ENCODE measurements around the gene CREG2.

The CREG2 gene

GRCh38 chr2:101308432-101309210, 78.7 kb downstream of the CREG2 start, which contains the start of gene RNF149:
TSS of gene RNF149 (minus strand) at chr2:101308701. CDS start at chr2:101308588, 113 bp downstream.
- peak within 1 kb of the TSS; percentile 99 for H3K14ac ChIP-seq (ENCODE audit: low read length)
- peak within 1 kb of the TSS; percentile 79 to 98 for H3K4me3 ChIP-seq (ENCODE audit: low read length in 2 of 2)
- peaks cover 3% of the 10 kb centered on the region for H3K79me1 ChIP-seq (ENCODE audit: low read depth, low read length)
- peak within 1 kb of the TSS; percentile 14 for H2BK120ac ChIP-seq (ENCODE audit: low read depth, low read length)
- H3K4ac ChIP-seq (ENCODE audit: low read length): no peak within 1 kb of the TSS
- H3K4me2 ChIP-seq (ENCODE audit: insufficient read depth, low read length, poor library complexity, severe bottlenecking): peak within 1 kb of the TSS; percentile 93
- H3K18ac ChIP-seq (ENCODE audit: low read length): peak within 1 kb of the TSS; percentile 99
- DNase-seq (ENCODE audit: low spot score): peak; percentile 87
- H3K27ac ChIP-seq (replicated peaks; ENCODE audit: low read length): peak within 1 kb of the TSS; percentile 8
- H3K36me3 ChIP-seq (replicated peaks in 1 of 2; ENCODE audit: control insufficient read depth in 2 of 2, insufficient read depth in 2 of 2, low read length in 2 of 2): peaks cover 0 to 14% of the 10 kb centered on the region in 2 donors
- WGBS, 2 donors (ENCODE audit: extremely low coverage in 2 of 2, insufficient read length in 2 of 2, insufficient replicate concordance in 1 of 2): no CpG with 5 or more reads among the region's 76 CpGs
- H2AFZ ChIP-seq (ENCODE audit: low read length): peak within 1 kb of the TSS; percentile 98
- H2BK5ac ChIP-seq (ENCODE audit: low read length): peak within 1 kb of the TSS; percentile 22
- H2BK15ac ChIP-seq (ENCODE audit: low read length): no peak within 1 kb of the TSS
- H3K4me1 ChIP-seq (ENCODE audit: control insufficient read depth in 2 of 2, insufficient read depth in 1 of 2, low read depth in 1 of 2, low read length in 2 of 2): peaks cover 8 to 9% of the 10 kb centered on the region in 2 donors
- H2BK12ac ChIP-seq (ENCODE audit: low read length): no peak within 1 kb of the TSS
- peak within 1 kb of the TSS; percentile 53 for H3K23ac ChIP-seq (ENCODE audit: low read depth, low read length, poor library complexity)
- H4K8ac ChIP-seq (ENCODE audit: low read depth, low read length): no peak within 1 kb of the TSS
- peak within 1 kb of the TSS; percentile 4 for H4K91ac ChIP-seq (ENCODE audit: low read depth, low read length, poor library complexity)
- H3K27me3 ChIP-seq (ENCODE audit: control insufficient read depth in 3 of 3, insufficient read depth in 3 of 3, low read depth in 1 of 3, low read length in 3 of 3): peaks cover 0 to 13% (median 0%) of the 10 kb centered on the region in 3 experiments
- peak within 1 kb of the TSS; percentile 78 for H2AK5ac ChIP-seq (ENCODE audit: low read depth, low read length)
- peak within 1 kb of the TSS; percentile 99 for H3K9ac ChIP-seq (ENCODE audit: low read depth, low read length, poor library complexity)
- no peaks in the 10 kb centered on the region for H3K9me3 ChIP-seq (replicated peaks in 1 of 2; ENCODE audit: control insufficient read depth in 2 of 2, insufficient read depth in 1 of 2, low read depth in 1 of 2, low read length in 2 of 2)

- WGBS, 2 donors (ENCODE audit: extremely low coverage in 2 of 2, insufficient read length in 2 of 2, insufficient replicate concordance in 1 of 2): no CpG with 5 or more reads among the region's 57 CpGs
- Histone ChIP-seq H3K18ac (ENCODE audit: low read length) (peak overlapping the region; percentile 99), H3K4ac (ENCODE audit: low read length) (no peak overlapping the region), H2BK5ac (ENCODE audit: low read length) (peak overlapping the region; percentile 22), H3K27me3 (ENCODE audit: control insufficient read depth in 3 of 3, insufficient read depth in 3 of 3, low read depth in 1 of 3, low read length in 3 of 3) (peaks cover 0 to 13% (median 0%) of the 10 kb centered on the region in 3 experiments), H3K4me2 (ENCODE audit: insufficient read depth, low read length, poor library complexity, severe bottlenecking) (peak overlapping the region; percentile 93), H3K79me1 (ENCODE audit: low read depth, low read length) (peaks cover 3% of the 10 kb centered on the region), H3K14ac (ENCODE audit: low read length) (peak overlapping the region; percentile 99), H3K23ac (ENCODE audit: low read depth, low read length, poor library complexity) (peak overlapping the region; percentile 53), H3K27ac (replicated peaks; ENCODE audit: low read length) (no peak overlapping the region), H3K4me1 (ENCODE audit: control insufficient read depth in 2 of 2, insufficient read depth in 1 of 2, low read depth in 1 of 2, low read length in 2 of 2) (peaks cover 8 to 9% of the 10 kb centered on the region in 2 donors), H3K4me3 (ENCODE audit: low read length in 2 of 2) (peak overlapping the region; percentile 79 to 98), H2BK12ac (ENCODE audit: low read length) (no peak overlapping the region), H4K91ac (ENCODE audit: low read depth, low read length, poor library complexity) (peak overlapping the region; percentile 4), H3K9ac (ENCODE audit: low read depth, low read length, poor library complexity) (peak overlapping the region; percentile 99), H2AFZ (ENCODE audit: low read length) (peak overlapping the region; percentile 98), H3K36me3 (replicated peaks in 1 of 2; ENCODE audit: control insufficient read depth in 2 of 2, insufficient read depth in 2 of 2, low read length in 2 of 2) (peaks cover 0 to 14% of the 10 kb centered on the region in 2 donors), H2AK5ac (ENCODE audit: low read depth, low read length) (peak overlapping the region; percentile 78), H2BK15ac (ENCODE audit: low read length) (no peak overlapping the region), H4K8ac (ENCODE audit: low read depth, low read length) (no peak overlapping the region), H3K9me3 (replicated peaks in 1 of 2; ENCODE audit: control insufficient read depth in 2 of 2, insufficient read depth in 1 of 2, low read depth in 1 of 2, low read length in 2 of 2) (no peaks in the 10 kb centered on the region), H2BK120ac (ENCODE audit: low read depth, low read length) (peak overlapping the region; percentile 14)
- DNase-seq (ENCODE audit: low spot score): no peak
Measured at GRCh38 chr2:101307950-101308431, 79.3 kb downstream of the CREG2 start.

- H2BK120ac ChIP-seq (ENCODE audit: low read depth, low read length): no peak overlapping the region
- peak overlapping the region; percentile 79 to 98 for H3K4me3 ChIP-seq (ENCODE audit: low read length in 2 of 2)
- no peak overlapping the region for H3K18ac ChIP-seq (ENCODE audit: low read length)
- no peak overlapping the region for H3K27ac ChIP-seq (replicated peaks; ENCODE audit: low read length)
- peaks cover 0 to 16% of the 10 kb centered on the region in 2 donors for H3K36me3 ChIP-seq (replicated peaks in 1 of 2; ENCODE audit: control insufficient read depth in 2 of 2, insufficient read depth in 2 of 2, low read length in 2 of 2)
- DNase-seq (ENCODE audit: low spot score): no peak
- H4K8ac ChIP-seq (ENCODE audit: low read depth, low read length): no peak overlapping the region
- H3K79me1 ChIP-seq (ENCODE audit: low read depth, low read length): peaks cover 3% of the 10 kb centered on the region
- H3K9me3 ChIP-seq (replicated peaks in 1 of 2; ENCODE audit: control insufficient read depth in 2 of 2, insufficient read depth in 1 of 2, low read depth in 1 of 2, low read length in 2 of 2): no peaks in the 10 kb centered on the region
- no peak overlapping the region for H3K14ac ChIP-seq (ENCODE audit: low read length)
- H3K4ac ChIP-seq (ENCODE audit: low read length): no peak overlapping the region
- no peak overlapping the region for H3K23ac ChIP-seq (ENCODE audit: low read depth, low read length, poor library complexity)
- no peak overlapping the region for H3K9ac ChIP-seq (ENCODE audit: low read depth, low read length, poor library complexity)
- H2AFZ ChIP-seq (ENCODE audit: low read length): peak overlapping the region; percentile 98
- H4K91ac ChIP-seq (ENCODE audit: low read depth, low read length, poor library complexity): no peak overlapping the region
- no peak overlapping the region for H2BK5ac ChIP-seq (ENCODE audit: low read length)
- no peak overlapping the region for H2BK12ac ChIP-seq (ENCODE audit: low read length)
- H2AK5ac ChIP-seq (ENCODE audit: low read depth, low read length): no peak overlapping the region
- H3K27me3 ChIP-seq (ENCODE audit: control insufficient read depth in 3 of 3, insufficient read depth in 3 of 3, low read depth in 1 of 3, low read length in 3 of 3): peaks cover 0 to 13% (median 0%) of the 10 kb centered on the region in 3 experiments
- no peak overlapping the region for H2BK15ac ChIP-seq (ENCODE audit: low read length)
- H3K4me2 ChIP-seq (ENCODE audit: insufficient read depth, low read length, poor library complexity, severe bottlenecking): peak overlapping the region; percentile 93
- WGBS, 2 donors (ENCODE audit: extremely low coverage in 2 of 2, insufficient read length in 2 of 2, insufficient replicate concordance in 1 of 2): no CpG with 5 or more reads among the region's 9 CpGs
- peaks cover 8 to 9% of the 10 kb centered on the region in 2 donors for H3K4me1 ChIP-seq (ENCODE audit: control insufficient read depth in 2 of 2, insufficient read depth in 1 of 2, low read depth in 1 of 2, low read length in 2 of 2)
Measured at GRCh38 chr2:101307503-101307902, 79.8 kb downstream of the CREG2 start.

GRCh38 chr2:101306410-101306809, 80.9 kb downstream of the CREG2 start:
- H3K36me3 ChIP-seq (replicated peaks in 1 of 2; ENCODE audit: control insufficient read depth in 2 of 2, insufficient read depth in 2 of 2, low read length in 2 of 2): peaks cover 0 to 19% of the 10 kb centered on the region in 2 donors
- H3K9me3 ChIP-seq (replicated peaks in 1 of 2; ENCODE audit: control insufficient read depth in 2 of 2, insufficient read depth in 1 of 2, low read depth in 1 of 2, low read length in 2 of 2): no peaks in the 10 kb centered on the region
- no peak overlapping the region for H2BK15ac ChIP-seq (ENCODE audit: low read length)
- no peak overlapping the region for H3K18ac ChIP-seq (ENCODE audit: low read length)
- no peak overlapping the region for H2BK5ac ChIP-seq (ENCODE audit: low read length)
- no peak overlapping the region for H3K9ac ChIP-seq (ENCODE audit: low read depth, low read length, poor library complexity)
- H2AFZ ChIP-seq (ENCODE audit: low read length): no peak overlapping the region
- no peak overlapping the region for H3K23ac ChIP-seq (ENCODE audit: low read depth, low read length, poor library complexity)
- DNase-seq (ENCODE audit: low spot score): no peak
- H4K8ac ChIP-seq (ENCODE audit: low read depth, low read length): no peak overlapping the region
- no CpG with 5 or more reads among the region's 7 CpGs for WGBS, 2 donors (ENCODE audit: extremely low coverage in 2 of 2, insufficient read length in 2 of 2, insufficient replicate concordance in 1 of 2)
- no peak overlapping the region for H2BK120ac ChIP-seq (ENCODE audit: low read depth, low read length)
- no peak overlapping the region for H3K4me3 ChIP-seq (ENCODE audit: low read length in 2 of 2)
- H3K4ac ChIP-seq (ENCODE audit: low read length): no peak overlapping the region
- no peak overlapping the region for H3K27ac ChIP-seq (replicated peaks; ENCODE audit: low read length)
- no peak overlapping the region for H2BK12ac ChIP-seq (ENCODE audit: low read length)
- no peak overlapping the region for H2AK5ac ChIP-seq (ENCODE audit: low read depth, low read length)
- no peak overlapping the region for H3K14ac ChIP-seq (ENCODE audit: low read length)
- peaks cover 0 to 13% (median 0%) of the 10 kb centered on the region in 3 experiments for H3K27me3 ChIP-seq (ENCODE audit: control insufficient read depth in 3 of 3, insufficient read depth in 3 of 3, low read depth in 1 of 3, low read length in 3 of 3)
- peaks cover 3% of the 10 kb centered on the region for H3K79me1 ChIP-seq (ENCODE audit: low read depth, low read length)
- peak overlapping the region; percentile 11 for H3K4me2 ChIP-seq (ENCODE audit: insufficient read depth, low read length, poor library complexity, severe bottlenecking)
- H4K91ac ChIP-seq (ENCODE audit: low read depth, low read length, poor library complexity): peak overlapping the region; percentile 34
- peaks cover 8 to 9% of the 10 kb centered on the region in 2 donors for H3K4me1 ChIP-seq (ENCODE audit: control insufficient read depth in 2 of 2, insufficient read depth in 1 of 2, low read depth in 1 of 2, low read length in 2 of 2)
